ENCODE results near the gene ASPSCR1.
A peak's percentile ranks its signal among the peaks of the same experiment; 100 is the strongest.
"Not testable (repeated sequence)": the region's sequence is repeated elsewhere in the genome, so short reads cannot be mapped to it uniquely, and the experiment has no call there.

ASPSCR1 gene

DNA sequence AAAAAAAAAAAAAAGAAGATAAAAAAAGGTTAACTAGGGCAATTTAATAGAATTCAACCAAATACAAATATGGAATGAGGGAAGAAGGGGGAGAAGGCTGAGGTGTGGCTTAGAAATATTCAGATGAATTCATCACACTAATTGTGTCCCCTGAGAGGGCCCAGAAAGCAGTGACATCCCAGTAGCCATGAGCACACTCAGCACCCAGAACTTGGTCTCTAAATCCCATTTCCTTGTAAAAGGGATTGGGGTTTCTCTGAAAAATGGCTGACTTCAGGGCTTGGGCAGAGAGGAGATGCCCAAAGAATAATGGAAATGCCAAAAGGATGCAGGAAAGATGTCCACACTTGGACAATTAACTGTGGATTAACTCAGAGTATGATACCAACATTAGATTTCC, 4.0 kb upstream of the ASPSCR1 start:
- in situ Hi-C loops (cut with HindIII; ENCODE audit: low pct_ligation_motif_present, low pct_unique_long_range_greater_than_20kb, low sequenced_read_pairs) = no loop called here
- DNase-seq = no peak

DNA sequence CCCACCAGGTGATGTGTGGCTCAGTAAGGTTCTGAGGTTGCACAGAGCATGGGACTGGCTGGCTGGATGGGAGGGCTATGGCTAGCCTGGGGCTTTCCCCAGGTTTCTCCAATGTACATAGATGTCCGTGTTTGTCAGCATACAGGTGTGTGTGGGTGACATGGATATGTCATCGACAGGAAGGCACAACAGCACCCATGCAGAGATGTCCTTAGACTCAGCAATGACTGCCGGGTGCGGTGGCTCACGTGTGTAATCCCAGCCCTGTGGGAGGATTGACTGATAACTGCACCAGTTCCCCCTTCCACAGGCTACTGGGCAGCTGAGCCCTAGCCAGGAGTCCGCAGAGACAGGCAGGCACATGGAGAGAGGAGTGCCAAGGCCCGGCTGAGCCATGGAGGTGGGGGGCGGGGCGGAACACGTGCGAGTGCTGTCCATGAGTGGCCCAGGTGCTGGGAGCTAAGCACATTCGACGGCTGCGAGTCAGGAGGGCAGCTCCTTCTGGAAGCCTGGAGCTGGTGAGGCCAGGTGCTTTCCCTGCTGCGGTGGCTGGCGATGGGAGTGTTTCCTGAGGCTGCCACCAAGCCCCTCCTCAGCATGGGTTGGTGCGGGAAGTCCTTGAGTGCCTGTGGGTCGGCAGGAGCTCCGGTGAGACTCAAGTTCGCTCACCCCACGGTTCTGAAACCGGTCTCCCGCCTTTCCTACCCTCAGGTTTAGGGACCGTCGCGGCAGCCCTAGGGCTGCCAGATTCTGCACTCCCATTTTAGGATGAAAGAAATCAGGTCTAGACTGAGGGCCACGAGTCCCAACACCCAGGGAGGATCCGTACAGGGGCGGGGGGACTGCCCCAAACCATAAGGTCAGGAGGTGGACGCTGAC, 858 bp upstream of the ASPSCR1 start:
- peak; percentile 30 for DNase-seq
- in situ Hi-C loops (cut with HindIII; ENCODE audit: low pct_ligation_motif_present, low pct_unique_long_range_greater_than_20kb, low sequenced_read_pairs) = no loop called here

DNA sequence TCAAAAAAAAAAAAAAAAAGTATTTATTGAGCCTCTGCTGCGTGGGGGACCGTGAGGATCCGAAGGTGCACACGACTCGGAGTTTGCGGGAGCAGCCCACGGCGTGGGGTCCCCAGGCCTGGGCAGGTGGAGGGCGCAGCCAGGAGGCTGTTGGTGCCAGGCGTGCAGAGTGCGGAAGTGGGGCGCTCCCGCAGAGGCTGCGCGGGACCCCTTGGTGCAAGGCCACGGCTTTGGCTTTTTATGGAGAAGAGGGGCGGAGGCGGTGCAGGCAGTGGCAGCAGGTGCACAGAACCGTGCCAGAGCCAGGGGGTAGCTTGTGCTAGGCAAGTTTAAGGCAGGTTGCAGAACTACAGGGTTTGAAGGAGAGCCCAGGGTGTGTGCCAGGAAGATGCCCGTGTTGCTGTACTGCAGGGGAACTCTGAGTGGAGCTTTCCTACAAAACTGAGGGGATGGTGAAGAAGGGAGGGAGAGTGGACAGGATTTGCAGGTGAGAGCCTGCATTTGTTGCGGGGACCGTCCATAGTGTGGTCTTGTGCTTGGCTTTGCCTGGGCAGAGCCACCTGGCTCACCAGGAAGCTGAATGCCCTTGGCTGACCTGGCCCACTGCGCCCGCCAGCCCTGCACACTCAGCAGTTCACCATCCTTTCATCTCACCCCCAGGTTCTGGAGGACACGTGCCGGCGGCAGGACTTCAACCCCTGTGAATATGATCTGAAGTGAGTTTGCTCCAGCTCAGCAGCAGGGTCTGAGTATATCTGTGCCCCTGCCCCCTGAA, 1.3 kb downstream of the ASPSCR1 start:
- no peak for DNase-seq
- in situ Hi-C loops (cut with HindIII; ENCODE audit: low pct_ligation_motif_present, low pct_unique_long_range_greater_than_20kb, low sequenced_read_pairs) = no loop called here

DNA sequence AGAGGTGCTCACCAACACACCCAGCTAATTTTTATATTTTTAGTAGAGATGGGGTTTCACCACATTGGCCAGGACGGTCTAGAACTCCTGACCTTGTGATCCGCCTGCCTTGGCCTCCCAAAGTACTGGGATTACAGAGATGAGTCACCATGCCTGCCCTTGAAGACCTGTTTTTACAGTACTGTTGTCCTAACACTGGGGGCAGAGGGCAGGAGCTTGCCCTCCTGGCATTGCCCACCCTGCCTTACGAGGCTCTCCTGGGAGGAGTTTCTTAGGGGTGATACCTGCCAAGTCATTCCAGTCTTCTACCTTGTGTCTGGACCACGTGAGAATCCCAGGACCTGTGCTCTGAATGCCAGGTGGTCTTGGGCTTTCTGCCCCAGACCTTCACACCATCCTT, 2.7 kb downstream of the ASPSCR1 start:
- DNase-seq = no peak
- in situ Hi-C loops (cut with HindIII; ENCODE audit: low pct_ligation_motif_present, low pct_unique_long_range_greater_than_20kb, low sequenced_read_pairs) = no loop called here

DNA sequence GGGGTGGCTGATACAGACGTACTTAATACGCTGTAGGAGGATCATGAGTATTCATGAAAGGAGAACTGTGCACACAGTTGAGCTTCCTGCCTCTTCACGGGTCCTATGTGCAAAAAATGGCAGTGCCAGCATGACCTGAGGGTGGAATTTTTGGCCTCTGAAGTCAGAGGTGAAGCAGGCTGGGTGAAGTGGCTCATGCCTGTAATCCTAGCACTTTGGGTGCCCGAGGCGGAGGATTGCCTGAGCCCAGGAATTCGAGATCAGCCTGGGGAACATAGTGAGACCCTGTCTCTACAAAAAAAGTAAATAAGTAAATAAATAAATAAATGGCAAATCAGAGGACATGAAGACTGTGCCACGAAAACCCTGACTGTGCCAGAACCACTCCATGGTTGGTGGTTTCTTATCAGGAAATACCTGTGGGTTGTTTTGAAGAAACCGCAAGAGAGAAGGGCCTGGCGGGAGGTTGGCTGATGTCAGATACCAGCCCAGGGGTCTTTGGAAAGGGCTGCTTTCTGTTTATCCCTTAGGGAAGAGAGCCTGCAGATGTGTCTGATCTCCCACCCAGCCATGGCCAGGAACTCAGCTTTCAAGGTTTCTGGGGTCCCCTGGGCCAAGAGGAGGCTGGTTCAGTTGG, 3.4 kb downstream of the ASPSCR1 start:
- DNase-seq = no peak
- in situ Hi-C loops (cut with HindIII; ENCODE audit: low pct_ligation_motif_present, low pct_unique_long_range_greater_than_20kb, low sequenced_read_pairs) = no loop called here

DNA sequence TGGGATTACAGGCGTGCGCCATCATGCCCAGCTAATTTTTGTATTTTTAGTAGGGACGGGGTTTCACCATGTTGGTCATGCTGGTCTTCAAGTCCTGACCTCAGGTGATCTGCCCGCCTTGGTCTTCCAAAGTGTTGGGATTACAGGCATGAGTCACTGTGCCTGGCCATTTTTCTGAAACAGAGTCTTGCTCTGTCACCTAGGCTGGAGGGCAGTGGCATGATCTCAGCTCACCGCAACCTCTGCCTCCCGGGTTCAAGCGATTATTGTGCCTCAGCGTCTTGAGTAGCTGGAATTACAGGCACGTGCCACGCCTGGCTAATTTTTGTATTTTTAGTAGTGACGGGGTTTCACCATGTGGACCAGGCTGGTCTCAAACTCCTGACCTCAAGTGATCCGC, 4.1 kb downstream of the ASPSCR1 start:
- DNase-seq; in situ Hi-C loops (cut with HindIII; ENCODE audit: low pct_ligation_motif_present, low pct_unique_long_range_greater_than_20kb, low sequenced_read_pairs): not testable (repeated sequence)

DNA sequence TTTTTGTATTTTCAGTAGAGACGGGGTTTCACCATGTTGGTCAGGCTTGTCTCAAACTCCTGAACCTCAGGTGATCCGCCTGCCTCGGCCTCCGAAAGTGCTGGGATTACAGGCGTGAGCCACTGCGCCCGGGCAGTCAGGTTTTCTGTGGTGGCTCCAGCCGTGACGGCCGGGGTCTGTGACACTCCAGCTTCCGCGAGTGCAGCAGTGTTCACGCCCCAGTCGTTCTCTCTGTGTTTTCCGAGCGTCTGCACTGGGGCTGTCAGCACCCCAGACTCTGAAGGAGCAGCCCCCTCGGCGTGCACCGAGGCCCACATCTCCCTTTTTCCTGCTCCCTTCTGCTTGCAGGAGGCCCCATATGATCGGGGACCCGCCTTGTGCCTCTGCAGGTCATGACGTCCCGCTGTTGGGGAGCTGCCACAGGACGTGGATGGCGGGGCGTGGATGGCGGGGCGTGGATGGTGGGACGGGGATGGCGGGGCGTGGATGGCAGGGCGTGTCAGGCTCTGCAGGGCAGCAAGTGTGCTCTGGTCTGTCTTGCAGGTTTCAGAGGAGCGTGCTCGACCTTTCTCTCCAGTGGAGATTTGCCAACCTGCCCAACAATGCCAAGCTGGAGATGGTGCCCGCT, 5.7 kb downstream of the ASPSCR1 start:
- DNase-seq = no peak
- in situ Hi-C loops (cut with HindIII; ENCODE audit: low pct_ligation_motif_present, low pct_unique_long_range_greater_than_20kb, low sequenced_read_pairs) = no loop called here

DNA sequence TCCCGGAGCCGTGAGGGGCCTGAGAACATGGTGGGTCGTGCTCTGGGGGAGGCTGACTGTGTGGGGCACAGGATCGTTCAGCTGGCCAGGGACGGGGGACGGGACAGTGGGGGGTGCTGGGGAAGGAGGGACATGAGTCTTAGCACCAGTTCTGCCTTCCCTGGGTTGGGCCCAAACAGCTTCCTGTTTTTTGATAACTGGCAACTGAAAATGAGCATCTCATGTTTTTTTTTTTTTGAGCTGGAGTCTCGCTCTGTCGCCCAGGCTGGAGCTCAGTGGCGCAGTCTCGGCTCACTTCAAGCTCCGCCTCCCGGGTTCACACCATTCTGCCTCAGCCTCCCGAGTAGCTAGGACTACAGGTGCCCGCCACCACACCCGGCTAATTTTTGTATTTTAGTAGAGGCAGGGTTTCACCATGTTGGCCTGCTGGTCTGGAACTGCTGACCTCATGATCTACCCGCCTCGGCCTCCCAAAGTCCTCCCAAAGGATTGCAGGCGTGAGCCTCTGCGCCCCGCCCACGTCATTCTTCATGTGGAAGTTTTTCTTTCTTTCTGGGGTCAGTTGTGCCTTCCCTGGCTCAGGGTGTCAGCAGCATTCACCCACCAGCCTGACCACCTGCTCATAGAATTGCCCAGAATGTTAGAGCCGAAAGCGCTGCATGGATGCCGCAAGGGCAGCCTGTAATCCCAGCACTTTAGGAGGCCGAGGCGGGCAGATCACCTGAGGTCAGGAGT, 6.4 kb downstream of the ASPSCR1 start:
- in situ Hi-C loops (cut with HindIII; ENCODE audit: low pct_ligation_motif_present, low pct_unique_long_range_greater_than_20kb, low sequenced_read_pairs) = no loop called here
- no peak for DNase-seq

DNA sequence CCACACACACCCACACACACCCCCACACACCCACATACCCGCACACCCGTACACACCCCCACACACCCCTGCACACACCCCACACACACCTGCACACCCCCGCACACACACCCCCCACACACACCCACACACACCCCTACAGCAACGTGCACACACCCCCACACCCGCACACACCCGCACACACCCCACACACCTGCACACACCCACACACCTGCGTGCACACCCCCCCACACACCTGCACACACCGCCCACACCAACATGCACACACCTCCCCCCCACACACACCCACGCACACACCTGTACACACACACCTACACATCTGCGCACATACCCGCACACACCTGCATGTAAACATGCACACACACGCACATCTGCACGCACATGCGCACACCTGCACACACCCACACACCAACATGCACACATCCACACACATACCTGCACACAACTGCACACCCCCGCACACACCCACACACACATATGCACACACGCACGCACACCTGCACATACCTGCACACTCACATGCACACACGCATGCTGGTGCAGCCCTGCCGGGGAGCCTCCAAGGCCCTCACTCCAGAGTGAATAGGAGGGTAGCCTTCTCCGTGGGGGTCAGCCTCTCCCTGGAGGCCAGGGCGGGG, 7.5 kb downstream of the ASPSCR1 start:
- DNase-seq = no peak
- in situ Hi-C loops (cut with HindIII; ENCODE audit: low pct_ligation_motif_present, low pct_unique_long_range_greater_than_20kb, low sequenced_read_pairs) = no loop called here

DNA sequence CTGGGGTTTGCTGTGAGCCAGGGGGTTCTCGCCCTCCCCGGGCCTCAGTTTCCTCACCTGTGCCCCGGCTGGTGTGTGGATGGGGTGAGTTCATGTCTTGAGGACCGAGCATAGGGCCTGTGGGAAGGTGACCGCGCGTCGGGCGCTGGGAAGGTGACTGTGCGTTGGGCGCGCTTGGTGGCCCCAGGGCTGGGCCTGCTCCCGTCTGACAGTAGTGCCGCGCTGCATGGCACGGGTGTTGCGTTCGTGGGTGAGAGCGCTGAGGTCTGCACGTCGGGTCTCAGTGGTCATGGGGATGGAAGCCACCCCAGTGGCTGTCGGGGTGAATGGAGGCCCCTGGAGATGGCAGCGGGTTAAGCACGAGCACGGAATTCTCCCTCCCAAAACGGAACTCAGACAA, 9.2 kb downstream of the ASPSCR1 start:
- in situ Hi-C loops (cut with HindIII; ENCODE audit: low pct_ligation_motif_present, low pct_unique_long_range_greater_than_20kb, low sequenced_read_pairs) = no loop called here
- no peak for DNase-seq

DNA sequence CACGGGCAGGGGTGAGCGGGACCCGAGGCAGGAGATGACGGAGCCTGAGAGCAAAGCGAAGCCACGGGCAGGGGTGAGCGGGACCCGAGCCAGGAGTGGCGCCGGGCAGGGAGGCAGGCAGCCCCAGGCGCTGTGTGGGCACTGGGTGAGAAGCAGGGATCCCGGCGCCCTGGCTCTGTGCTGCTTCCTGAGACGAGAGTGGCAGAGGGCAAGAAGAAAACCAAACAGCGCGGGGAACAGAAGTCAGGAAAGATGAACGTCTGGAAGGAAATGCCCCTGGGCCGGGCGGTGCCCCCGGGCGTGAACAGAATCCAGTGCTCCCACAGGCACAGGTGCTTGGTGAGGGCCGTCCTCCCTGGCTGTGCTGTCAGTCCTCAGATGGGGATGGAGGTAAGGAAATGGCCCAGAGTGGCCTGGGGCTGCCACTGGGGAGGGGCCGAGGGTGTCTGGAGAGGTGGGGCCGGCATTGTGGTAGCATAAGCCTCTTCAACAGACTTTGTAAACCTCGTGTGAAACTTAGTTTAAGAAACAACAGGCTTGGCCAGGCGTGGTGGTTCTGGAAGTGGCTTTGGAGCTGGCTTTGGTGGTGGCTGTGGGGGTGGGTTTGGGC, 9.8 kb downstream of the ASPSCR1 start:
- no peak for DNase-seq
- in situ Hi-C loops (cut with HindIII; ENCODE audit: low pct_ligation_motif_present, low pct_unique_long_range_greater_than_20kb, low sequenced_read_pairs) = no loop called here

DNA sequence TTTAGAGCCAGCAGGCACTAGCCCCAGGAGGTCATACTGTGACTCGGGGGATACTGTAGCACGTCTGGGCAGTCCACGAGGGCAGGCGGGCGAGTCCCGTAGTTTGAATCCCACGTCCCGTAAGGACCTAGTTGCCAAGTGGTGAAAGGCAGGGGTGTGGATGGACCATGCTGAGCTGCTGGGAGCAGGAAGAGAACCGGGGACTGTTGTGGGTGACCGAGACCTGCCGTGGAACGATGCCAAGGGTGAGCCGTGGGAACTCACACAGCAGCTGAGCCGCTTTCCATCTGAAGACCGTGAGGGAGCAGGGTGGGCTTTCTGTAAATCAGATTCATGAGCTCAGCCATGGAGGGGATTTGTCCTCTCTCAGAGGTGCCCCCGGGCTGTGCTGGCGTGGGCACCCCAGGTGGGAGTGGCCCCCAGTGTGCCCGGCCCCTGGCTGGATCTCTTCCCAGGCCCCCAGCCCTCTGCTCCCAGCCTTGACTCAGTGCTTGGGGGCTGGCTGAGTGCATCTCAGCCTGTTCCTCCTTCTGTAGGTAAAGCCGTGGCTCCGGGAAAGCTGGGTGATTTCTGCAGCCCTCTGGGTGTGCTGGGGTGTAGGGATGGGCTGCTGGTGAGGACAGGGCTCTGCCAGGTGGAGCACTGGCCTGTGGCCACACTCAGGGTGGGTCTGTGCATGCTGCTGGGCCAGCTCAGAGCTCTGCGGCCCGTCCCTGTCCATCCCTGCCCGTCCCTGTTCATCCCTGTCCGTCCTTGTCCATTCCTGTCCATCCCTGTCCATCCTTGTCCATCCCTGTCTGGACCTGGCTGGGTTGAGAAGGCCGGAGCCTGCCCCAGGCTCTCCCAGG, 13.6 kb downstream of the ASPSCR1 start:
- DNase-seq = no peak
- in situ Hi-C loops (cut with HindIII; ENCODE audit: low pct_ligation_motif_present, low pct_unique_long_range_greater_than_20kb, low sequenced_read_pairs) = no loop called here

DNA sequence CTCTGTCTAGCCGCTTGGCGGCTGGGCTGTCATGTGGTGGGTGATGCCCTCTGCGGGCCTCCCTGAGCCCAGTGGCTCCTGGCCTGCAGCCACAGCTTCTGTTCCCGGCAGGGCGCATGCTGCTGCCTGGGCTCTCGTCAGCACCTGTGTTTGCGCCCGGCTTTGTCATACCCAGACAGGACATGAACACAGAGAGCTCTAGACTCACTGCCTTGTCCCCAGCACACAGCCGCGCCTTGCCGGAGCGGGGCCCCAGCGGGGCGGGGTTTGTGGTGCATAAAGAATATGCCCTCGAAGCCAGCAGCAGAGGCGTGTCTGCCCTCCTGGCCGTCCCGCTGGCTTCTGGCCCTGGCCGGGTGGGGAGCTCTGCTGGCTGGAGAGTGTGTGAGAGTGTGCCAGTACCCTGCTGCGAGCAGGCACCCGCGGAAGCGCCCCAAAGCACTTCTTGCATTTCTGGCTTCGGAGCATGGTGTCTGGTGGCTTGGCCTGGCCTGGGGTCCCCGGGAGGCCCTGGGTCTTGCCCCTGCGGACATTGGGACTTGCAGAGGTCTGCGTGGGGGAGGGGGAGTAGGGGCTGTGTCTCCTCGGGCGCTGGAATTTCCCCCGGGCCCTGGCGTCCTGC, 14.4 kb downstream of the ASPSCR1 start:
- in situ Hi-C loops (cut with HindIII; ENCODE audit: low pct_ligation_motif_present, low pct_unique_long_range_greater_than_20kb, low sequenced_read_pairs) = no loop called here
- DNase-seq = no peak

DNA sequence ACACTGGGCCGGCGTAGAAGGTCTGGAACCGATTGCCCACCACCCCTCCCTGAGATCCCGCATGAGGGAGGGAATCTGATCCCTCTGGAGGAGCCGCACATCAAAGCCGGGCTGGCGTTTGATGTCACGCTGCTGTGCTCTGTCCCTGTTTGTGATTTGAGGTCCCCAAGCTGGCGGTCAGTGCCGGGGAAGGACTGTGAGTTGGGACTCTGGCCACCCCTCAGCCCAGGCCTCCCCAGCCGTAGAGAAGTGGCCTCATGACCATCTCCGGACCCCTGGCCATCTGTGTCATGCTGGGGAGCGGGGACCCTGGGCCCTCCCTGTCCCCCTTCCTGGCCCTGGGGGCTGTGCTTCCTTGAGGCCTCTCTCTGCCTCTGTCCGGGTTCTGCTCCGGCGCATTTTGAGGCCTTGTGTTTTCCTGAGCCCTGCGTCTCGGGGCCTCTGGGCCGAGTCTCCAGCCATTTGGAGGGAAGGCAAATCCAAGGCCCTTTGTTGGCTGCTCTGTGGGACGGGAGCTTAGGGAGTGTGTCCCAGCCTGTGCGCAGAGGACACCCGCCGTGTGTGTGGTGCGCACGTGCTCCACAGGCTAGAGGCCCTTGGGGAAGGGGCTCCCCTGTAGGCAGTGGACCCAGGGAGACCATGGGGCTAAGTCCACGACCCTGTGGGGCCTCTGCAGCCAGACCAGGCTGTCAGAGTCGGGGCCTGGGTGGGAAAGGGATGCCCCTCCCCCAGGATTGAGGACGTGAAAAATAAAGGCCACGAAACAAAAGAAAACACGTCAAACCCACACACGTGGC, 15.1 kb downstream of the ASPSCR1 start:
- DNase-seq = no peak
- in situ Hi-C loops (cut with HindIII; ENCODE audit: low pct_ligation_motif_present, low pct_unique_long_range_greater_than_20kb, low sequenced_read_pairs) = no loop called here

DNA sequence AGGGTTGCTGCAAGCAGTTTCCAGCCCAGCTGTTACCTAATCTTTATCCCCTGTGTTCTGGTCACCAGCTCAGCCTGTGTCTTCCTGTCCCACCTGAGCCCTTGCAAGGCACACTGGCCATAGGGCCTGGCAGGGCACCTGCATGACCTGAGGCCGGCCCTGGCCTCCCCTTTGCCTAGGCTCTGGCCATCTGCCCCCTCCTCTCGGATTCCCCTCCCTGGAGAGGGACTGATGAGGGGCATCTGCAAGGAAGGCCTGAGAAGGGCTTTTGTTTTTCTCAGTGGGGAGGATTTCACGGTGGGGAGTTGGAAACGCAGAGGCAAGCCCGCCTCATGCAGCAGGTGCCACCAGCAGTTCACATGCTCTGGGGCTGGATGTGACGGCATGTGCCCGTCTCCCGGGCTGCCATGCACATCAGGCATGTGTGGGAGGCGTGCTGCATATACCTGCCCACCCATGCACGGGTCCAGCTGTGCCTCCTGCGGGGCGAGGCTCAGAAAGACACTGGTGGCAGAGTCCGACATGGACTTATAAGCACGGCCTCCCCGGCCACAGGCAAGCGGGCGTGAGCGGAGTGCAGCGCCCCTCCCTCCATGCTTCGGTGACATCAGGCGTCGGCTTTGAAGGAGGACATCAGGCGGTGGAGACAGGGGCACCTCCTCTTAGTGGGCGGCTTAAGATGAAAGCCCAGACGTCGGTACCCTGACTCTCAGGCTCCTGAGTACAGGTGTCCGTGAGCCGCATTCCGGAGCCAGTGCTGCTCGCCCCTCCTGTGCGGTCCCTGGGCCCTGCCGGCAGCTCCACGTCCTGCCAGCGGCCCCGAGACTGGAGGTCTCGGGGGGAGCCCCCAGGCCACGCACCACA, 16.5 kb downstream of the ASPSCR1 start:
- no peak for DNase-seq
- in situ Hi-C loops (cut with HindIII; ENCODE audit: low pct_ligation_motif_present, low pct_unique_long_range_greater_than_20kb, low sequenced_read_pairs) = no loop called here
